ENCODE results near the gene AGMO. TPM values are rescaled to one million over a fixed set of nuclear protein-coding genes. Genes with fewer than 3 reads are reported as not detected.

Gene AGMO
- total and polyA plus RNA-seq, 2 experiments from 2014 or later = 0.42 to 0.55 TPM

GRCh38 chr7:15559416-15559928 lies 2.3 kb downstream of the AGMO start (continued):
- TF ChIP-seq REST (IDR thresholded peaks at IDR 0.05; ENCODE audit: unreplicated experiment) = no peak
- no peak for TF ChIP-seq STAT1 (IDR thresholded peaks at IDR 0.05; ENCODE audit: unreplicated experiment)
- TF ChIP-seq POLR2AphosphoS5 (IDR thresholded peaks at IDR 0.05; ENCODE audit: low read depth) = no peak
- TF ChIP-seq ZNF462 (CRISPR knock-in tag; IDR thresholded peaks at IDR 0.05) = no peak
- TF ChIP-seq JUNB (IDR thresholded peaks at IDR 0.05; ENCODE audit: unreplicated experiment) = no peak

GRCh38 chr7:15558756-15559155 lies 3.1 kb downstream of the AGMO start:
- no peak overlapping the region for H3K27ac ChIP-seq (ENCODE audit: low read depth)
- no peaks in the 10 kb centered on the region for H3F3A ChIP-seq (replicated peaks; ENCODE audit: low read depth)
- H3K4me2 ChIP-seq = no peak overlapping the region
- no peaks in the 10 kb centered on the region for H3K9me2 ChIP-seq (ENCODE audit: insufficient read depth)
- H3K4me1 ChIP-seq (ENCODE audit: insufficient read depth) = peaks cover 3% of the 10 kb centered on the region; the same call in 1 of the 2 replicates
- H2AFZ ChIP-seq = no peak overlapping the region
- DNase-seq (ENCODE audit: low spot score) (no peak), ATAC-seq (no peak)
- H3K79me2 ChIP-seq (replicated peaks; ENCODE audit: insufficient read depth) = no peaks in the 10 kb centered on the region
- no peaks in the 10 kb centered on the region for H4K20me1 ChIP-seq (replicated peaks; ENCODE audit: insufficient read depth)
- H3K4me3 ChIP-seq = no peak overlapping the region
- Mint-ChIP-seq H3K27me3 (ENCODE audit: insufficient read depth, low read depth, poor library complexity) (no peaks in the 10 kb centered on the region), H3K36me3 (ENCODE audit: low read depth) (no peaks in the 10 kb centered on the region), H3K4me1 (peaks cover 12% of the 10 kb centered on the region), H3K4me3 (no peak overlapping the region), H3K9me3 (no peaks in the 10 kb centered on the region), H3K27ac (no peak overlapping the region; the same call in 1 of the 2 replicates)
- H3K27me3 ChIP-seq (ENCODE audit: insufficient read depth) = no peaks in the 10 kb centered on the region
- no peaks in the 10 kb centered on the region for H3K36me3 ChIP-seq (ENCODE audit: insufficient read depth)
- no peak for TF ChIP-seq JUNB (IDR thresholded peaks at IDR 0.05; ENCODE audit: unreplicated experiment)
- no peak for TF ChIP-seq STAT1 (IDR thresholded peaks at IDR 0.05; ENCODE audit: unreplicated experiment)
- TF ChIP-seq REST (IDR thresholded peaks at IDR 0.05; ENCODE audit: unreplicated experiment) = no peak
- no peak for TF ChIP-seq NANOG (IDR thresholded peaks at IDR 0.05; ENCODE audit: borderline replicate concordance)
- TF ChIP-seq ZNF331 (CRISPR knock-in tag; IDR thresholded peaks at IDR 0.05; ENCODE audit: low read depth) = no peak
- no peak for TF ChIP-seq CTCF (conservative IDR thresholded peaks at IDR 0.05; ENCODE audit: low read depth in 2 of 2)
- no peak for TF ChIP-seq POLR2AphosphoS5 (IDR thresholded peaks at IDR 0.05; ENCODE audit: low read depth)
- no peak for TF ChIP-seq CREB1 (CRISPR knock-in tag; IDR thresholded peaks at IDR 0.05; ENCODE audit: low read depth)
